ENCODE results near the gene AGMO. TPM values are rescaled to one million over a fixed set of nuclear protein-coding genes. Genes with fewer than 3 reads are reported as not detected.

Gene AGMO
- polyA plus RNA-seq, 2 of the 4 experiments (the other 2 are of a cell fraction): 2.6 to 7.9 TPM

DNA sequence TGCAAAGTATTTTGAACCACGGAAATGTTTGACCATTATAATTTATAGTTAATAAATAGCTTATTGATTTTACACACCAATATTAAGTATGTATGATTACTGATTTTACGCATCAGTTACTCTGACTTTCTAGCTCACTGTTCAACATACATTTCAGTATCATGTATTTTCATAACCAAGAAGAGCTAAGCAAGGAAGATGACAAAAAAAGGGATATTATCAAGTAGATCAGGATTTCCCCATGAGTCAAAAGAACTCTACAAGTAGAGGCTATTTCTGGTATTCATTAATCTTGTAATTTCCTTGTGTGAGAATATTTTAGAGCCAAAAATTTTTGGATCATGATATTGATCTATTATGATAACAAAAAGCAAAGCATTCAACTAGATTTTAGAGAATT lies 131.6 kb downstream of the AGMO start (continued):
- TF ChIP-seq, protein P1, sequence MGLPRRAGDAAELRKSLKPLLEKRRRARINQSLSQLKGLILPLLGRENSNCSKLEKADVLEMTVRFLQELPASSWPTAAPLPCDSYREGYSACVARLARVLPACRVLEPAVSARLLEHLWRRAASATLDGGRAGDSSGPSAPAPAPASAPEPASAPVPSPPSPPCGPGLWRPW (IDR thresholded peaks at IDR 0.05): no peak
- no peak for TF ChIP-seq JUN (IDR thresholded peaks at IDR 0.05)
- no peak for TF ChIP-seq MAFK (IDR thresholded peaks at IDR 0.05; ENCODE audit: partially characterized antibody)
- no peak for TF ChIP-seq EHMT2 (IDR thresholded peaks at IDR 0.05; ENCODE audit: low read depth)
- no peak for TF ChIP-seq RARB (CRISPR knock-in tag; IDR thresholded peaks at IDR 0.05)
- TF ChIP-seq HOXA7 (CRISPR knock-in tag; IDR thresholded peaks at IDR 0.05): no peak

DNA sequence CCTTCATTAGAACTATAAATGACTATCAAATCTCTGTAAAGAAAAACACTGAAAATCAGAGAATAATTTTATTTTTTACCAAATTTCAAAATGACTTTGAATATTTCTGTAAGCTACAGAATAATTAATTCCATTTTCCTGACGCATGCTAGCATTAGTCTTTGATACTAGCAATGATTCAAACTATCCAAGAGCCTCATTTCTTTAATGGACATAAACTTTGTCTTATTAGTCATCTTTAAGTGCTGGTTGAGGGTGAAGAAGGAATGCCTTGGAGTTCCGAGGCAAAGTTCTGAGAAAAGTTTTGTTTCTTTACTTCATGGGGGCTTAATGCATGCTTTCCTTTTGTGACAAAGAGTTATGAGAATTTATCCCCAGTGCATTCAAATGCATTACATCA lies 137.3 kb downstream of the AGMO start:
- no peak for DNase-seq (ENCODE audit: low read depth in 1 of 2, low spot score in 1 of 2)
- CTCF ChIA-PET: no interaction called here
- Histone ChIP-seq H3K4me2 (no peak overlapping the region), H3K9me3 (no peaks in the 10 kb centered on the region), H3K27ac (no peak overlapping the region), H3K4me1 (no peaks in the 10 kb centered on the region), H3K4me3 (no peak overlapping the region)
- no peak for FAIRE-seq
- ATAC-seq: no peak
- WGBS (ENCODE audit: missing lambda C conversion rate): 22% methylated on average over 2 of the region's 2 CpGs
- no peak for TF ChIP-seq FOSB (CRISPR knock-in tag; IDR thresholded peaks at IDR 0.05)
- no peak for TF ChIP-seq TP53 (CRISPR knock-in tag; IDR thresholded peaks at IDR 0.05)
- TF ChIP-seq FOXS1 (CRISPR knock-in tag; IDR thresholded peaks at IDR 0.05): no peak
- TF ChIP-seq, protein P1 (IDR thresholded peaks at IDR 0.05): no peak
- no peak for TF ChIP-seq MYC (IDR thresholded peaks at IDR 0.05; ENCODE audit: borderline replicate concordance, low read length)
- no peak for TF ChIP-seq CHD4 (IDR thresholded peaks at IDR 0.05; ENCODE audit: borderline replicate concordance)
- TF ChIP-seq RNF2 (IDR thresholded peaks at IDR 0.05; ENCODE audit: borderline replicate concordance, low read depth): no peak
- TF ChIP-seq SMC3 (IDR thresholded peaks at IDR 0.05): no peak
- no peak for TF ChIP-seq EHF (CRISPR knock-in tag; IDR thresholded peaks at IDR 0.05)
- no peak for TF ChIP-seq CHD2 (IDR thresholded peaks at IDR 0.05; ENCODE audit: low read length, partially characterized antibody)
- TF ChIP-seq, protein P2, sequence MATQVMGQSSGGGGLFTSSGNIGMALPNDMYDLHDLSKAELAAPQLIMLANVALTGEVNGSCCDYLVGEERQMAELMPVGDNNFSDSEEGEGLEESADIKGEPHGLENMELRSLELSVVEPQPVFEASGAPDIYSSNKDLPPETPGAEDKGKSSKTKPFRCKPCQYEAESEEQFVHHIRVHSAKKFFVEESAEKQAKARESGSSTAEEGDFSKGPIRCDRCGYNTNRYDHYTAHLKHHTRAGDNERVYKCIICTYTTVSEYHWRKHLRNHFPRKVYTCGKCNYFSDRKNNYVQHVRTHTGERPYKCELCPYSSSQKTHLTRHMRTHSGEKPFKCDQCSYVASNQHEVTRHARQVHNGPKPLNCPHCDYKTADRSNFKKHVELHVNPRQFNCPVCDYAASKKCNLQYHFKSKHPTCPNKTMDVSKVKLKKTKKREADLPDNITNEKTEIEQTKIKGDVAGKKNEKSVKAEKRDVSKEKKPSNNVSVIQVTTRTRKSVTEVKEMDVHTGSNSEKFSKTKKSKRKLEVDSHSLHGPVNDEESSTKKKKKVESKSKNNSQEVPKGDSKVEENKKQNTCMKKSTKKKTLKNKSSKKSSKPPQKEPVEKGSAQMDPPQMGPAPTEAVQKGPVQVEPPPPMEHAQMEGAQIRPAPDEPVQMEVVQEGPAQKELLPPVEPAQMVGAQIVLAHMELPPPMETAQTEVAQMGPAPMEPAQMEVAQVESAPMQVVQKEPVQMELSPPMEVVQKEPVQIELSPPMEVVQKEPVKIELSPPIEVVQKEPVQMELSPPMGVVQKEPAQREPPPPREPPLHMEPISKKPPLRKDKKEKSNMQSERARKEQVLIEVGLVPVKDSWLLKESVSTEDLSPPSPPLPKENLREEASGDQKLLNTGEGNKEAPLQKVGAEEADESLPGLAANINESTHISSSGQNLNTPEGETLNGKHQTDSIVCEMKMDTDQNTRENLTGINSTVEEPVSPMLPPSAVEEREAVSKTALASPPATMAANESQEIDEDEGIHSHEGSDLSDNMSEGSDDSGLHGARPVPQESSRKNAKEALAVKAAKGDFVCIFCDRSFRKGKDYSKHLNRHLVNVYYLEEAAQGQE (IDR thresholded peaks at IDR 0.05): no peak
- no peak for TF ChIP-seq PHF8 (IDR thresholded peaks at IDR 0.05; ENCODE audit: borderline replicate concordance, low read depth)
- POLR2A ChIA-PET: no interaction called here

DNA sequence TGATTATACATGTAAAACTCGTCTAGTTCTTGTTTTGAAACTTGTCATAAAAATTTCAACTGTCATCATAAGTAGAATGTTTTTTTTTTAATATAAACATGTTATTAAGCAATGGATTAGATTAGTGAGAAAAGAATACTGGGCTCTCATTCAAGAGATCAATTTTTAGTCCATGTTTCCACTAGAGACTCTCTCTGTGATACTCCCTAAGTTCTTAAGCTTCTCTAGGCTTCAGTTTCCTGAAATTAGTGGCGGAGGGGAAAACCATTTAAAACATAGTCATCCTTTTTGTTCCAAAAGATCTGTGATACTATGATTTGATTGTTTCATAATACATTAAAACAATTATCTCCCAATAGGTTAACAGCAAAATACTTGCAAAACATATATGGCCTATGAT lies 142.2 kb downstream of the AGMO start:
- ChIA-PET CTCF (no interaction called here), POLR2A (no interaction called here)
- Histone ChIP-seq H3K4me3 (no peak overlapping the region), H3K27ac (no peak overlapping the region), H3K4me2 (no peak overlapping the region), H3K4me1 (no peaks in the 10 kb centered on the region), H3K9me3 (no peaks in the 10 kb centered on the region)
- no peak for ATAC-seq
- no peak for TF ChIP-seq KDM5A (IDR thresholded peaks at IDR 0.05)
- TF ChIP-seq, protein P3, sequence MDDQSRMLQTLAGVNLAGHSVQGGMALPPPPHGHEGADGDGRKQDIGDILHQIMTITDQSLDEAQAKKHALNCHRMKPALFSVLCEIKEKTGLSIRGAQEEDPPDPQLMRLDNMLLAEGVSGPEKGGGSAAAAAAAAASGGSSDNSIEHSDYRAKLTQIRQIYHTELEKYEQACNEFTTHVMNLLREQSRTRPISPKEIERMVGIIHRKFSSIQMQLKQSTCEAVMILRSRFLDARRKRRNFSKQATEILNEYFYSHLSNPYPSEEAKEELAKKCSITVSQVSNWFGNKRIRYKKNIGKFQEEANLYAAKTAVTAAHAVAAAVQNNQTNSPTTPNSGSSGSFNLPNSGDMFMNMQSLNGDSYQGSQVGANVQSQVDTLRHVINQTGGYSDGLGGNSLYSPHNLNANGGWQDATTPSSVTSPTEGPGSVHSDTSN (IDR thresholded peaks at IDR 0.05): no peak
- TF ChIP-seq FOSB (CRISPR knock-in tag; IDR thresholded peaks at IDR 0.05): no peak
- no peak for TF ChIP-seq JUNB (IDR thresholded peaks at IDR 0.05)
- TF ChIP-seq TFCP2L1 (CRISPR knock-in tag; IDR thresholded peaks at IDR 0.05): no peak
- no peak for TF ChIP-seq NR3C1 (IDR thresholded peaks at IDR 0.05)
- TF ChIP-seq MAZ (IDR thresholded peaks at IDR 0.05; ENCODE audit: borderline replicate concordance, low read depth, low read length): no peak
- no peak for TF ChIP-seq POLR2A (IDR thresholded peaks at IDR 0.05; ENCODE audit: low read length)
- TF ChIP-seq, protein P4, sequence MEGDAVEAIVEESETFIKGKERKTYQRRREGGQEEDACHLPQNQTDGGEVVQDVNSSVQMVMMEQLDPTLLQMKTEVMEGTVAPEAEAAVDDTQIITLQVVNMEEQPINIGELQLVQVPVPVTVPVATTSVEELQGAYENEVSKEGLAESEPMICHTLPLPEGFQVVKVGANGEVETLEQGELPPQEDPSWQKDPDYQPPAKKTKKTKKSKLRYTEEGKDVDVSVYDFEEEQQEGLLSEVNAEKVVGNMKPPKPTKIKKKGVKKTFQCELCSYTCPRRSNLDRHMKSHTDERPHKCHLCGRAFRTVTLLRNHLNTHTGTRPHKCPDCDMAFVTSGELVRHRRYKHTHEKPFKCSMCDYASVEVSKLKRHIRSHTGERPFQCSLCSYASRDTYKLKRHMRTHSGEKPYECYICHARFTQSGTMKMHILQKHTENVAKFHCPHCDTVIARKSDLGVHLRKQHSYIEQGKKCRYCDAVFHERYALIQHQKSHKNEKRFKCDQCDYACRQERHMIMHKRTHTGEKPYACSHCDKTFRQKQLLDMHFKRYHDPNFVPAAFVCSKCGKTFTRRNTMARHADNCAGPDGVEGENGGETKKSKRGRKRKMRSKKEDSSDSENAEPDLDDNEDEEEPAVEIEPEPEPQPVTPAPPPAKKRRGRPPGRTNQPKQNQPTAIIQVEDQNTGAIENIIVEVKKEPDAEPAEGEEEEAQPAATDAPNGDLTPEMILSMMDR (IDR thresholded peaks at IDR 0.05): no peak
- no peak for TF ChIP-seq HOXB13 (CRISPR knock-in tag; IDR thresholded peaks at IDR 0.05; ENCODE audit: low read depth)
- TF ChIP-seq MAFK (IDR thresholded peaks at IDR 0.05; ENCODE audit: partially characterized antibody): no peak
- no peak for TF ChIP-seq RAD21 (conservative IDR thresholded peaks at IDR 0.05 in 1 of 2, IDR thresholded peaks at IDR 0.05 in 1 of 2)
- TF ChIP-seq, protein P5, sequence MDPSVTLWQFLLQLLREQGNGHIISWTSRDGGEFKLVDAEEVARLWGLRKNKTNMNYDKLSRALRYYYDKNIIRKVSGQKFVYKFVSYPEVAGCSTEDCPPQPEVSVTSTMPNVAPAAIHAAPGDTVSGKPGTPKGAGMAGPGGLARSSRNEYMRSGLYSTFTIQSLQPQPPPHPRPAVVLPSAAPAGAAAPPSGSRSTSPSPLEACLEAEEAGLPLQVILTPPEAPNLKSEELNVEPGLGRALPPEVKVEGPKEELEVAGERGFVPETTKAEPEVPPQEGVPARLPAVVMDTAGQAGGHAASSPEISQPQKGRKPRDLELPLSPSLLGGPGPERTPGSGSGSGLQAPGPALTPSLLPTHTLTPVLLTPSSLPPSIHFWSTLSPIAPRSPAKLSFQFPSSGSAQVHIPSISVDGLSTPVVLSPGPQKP (IDR thresholded peaks at IDR 0.05; ENCODE audit: low read depth, low read length): no peak
- no peak for TF ChIP-seq MYC (IDR thresholded peaks at IDR 0.05; ENCODE audit: borderline replicate concordance, low read length)
- no peak for FAIRE-seq
- WGBS (ENCODE audit: missing lambda C conversion rate): 30% methylated on average over 2 of the region's 2 CpGs
- no peak for DNase-seq (ENCODE audit: low read depth in 1 of 2, low spot score in 1 of 2)
